Amniotic stem cell (primary cell): ENCODE measurements around the gene SFXN2.
"Not testable (repeated sequence)": the region's sequence is repeated elsewhere in the genome, so short reads cannot be mapped to it uniquely, and the experiment has no call there.

Source experiments
- DNase-seq: peaks from one replicate; lab custom pipeline; 2025; lab: John Stamatoyannopoulos, UW

The SFXN2 gene

GRCh38 chr10:102681696-102682095 lies 32.7 kb upstream of the SFXN2 start:
- DNase-seq: no peak

- no peak for DNase-seq
Measured at GRCh38 chr10:102682416-102682815, 32.0 kb upstream of the SFXN2 start.

DNA sequence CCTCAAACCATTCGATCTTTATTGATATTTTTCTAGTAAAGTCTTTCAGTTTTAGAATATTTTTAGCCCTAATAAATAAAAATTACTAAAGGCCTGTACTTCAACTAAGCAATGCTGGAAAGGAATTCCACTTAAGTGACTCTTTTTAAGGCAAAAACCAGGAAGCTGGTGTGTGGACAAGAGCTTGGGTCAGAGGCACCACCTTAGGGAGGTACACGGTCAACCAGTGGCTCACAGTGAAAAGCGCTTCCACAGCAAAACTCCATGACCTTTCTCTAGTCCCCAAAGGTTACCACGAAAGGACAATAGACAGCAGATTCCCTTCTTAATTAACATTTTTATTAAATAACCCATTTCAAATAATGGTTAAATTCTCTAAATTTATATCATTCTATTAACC lies 31.5 kb upstream of the SFXN2 start:
- no peak for DNase-seq

GRCh38 chr10:102683736-102684135 lies 30.7 kb upstream of the SFXN2 start:
- no peak for DNase-seq

DNA sequence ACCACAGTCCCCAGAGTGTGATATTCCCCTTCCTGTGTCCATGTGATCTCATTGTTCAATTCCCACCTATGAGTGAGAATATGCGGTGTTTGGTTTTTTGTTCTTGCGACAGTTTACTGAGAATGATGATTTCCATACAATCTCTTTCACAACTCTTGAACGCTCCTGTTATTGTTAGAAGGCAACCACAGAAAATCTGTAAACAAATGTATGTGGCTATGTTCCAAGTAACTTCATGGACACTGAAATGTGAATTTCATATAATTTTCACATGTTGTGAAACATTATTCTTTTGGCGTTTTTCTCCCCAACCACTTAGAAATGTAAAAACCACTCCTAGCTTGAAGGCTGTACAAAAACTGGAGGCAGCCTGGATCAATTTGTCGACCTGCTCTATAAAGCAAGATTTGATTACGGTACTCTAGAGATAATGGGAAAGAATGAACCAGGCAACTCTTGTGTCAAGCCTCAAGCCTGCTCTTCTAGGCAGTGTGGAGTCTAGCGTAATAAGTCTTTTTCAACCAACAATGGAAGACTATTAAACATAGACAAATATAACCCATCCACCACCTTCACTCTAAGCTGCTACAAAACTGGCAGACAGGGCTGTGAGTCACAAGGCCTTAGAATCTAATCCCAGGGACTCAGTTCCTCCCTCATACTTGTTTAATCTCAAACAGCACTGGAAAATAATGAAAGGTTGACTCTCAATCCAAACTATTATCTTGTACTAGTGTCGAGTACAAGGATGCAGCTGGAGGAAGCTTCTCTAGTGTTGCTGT lies 23.0 kb upstream of the SFXN2 start:
- DNase-seq: no peak

- DNase-seq: not testable (repeated sequence)
Measured at GRCh38 chr10:102695401-102695800, 19.0 kb upstream of the SFXN2 start.

GRCh38 chr10:102696736-102697135 lies 17.7 kb upstream of the SFXN2 start:
- no peak for DNase-seq

DNA sequence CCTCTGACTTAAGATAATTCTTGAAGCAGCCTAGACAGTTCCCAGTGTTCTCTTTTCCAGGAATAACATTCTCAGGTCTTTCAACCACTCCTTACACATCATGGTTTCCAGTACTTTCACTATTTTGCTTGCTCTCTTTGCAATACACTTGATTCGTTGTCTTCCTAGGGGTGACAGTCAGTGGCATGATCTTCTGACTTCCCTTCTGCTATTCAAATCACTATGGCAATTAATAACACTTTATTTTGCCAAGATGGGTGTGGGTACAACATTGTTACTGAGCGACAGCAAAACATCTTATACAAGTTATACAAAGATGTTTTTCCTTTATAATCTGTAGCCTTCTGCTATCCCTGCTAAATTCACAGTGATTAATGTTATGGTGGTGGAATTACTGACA lies 15.5 kb upstream of the SFXN2 start:
- no peak for DNase-seq

GRCh38 chr10:102701272-102701671 lies 13.2 kb upstream of the SFXN2 start:
- peak; percentile 27 for DNase-seq

GRCh38 chr10:102701796-102702195 lies 12.6 kb upstream of the SFXN2 start:
- DNase-seq: no peak

GRCh38 chr10:102702742-102703141 lies 11.7 kb upstream of the SFXN2 start:
- no peak for DNase-seq

DNA sequence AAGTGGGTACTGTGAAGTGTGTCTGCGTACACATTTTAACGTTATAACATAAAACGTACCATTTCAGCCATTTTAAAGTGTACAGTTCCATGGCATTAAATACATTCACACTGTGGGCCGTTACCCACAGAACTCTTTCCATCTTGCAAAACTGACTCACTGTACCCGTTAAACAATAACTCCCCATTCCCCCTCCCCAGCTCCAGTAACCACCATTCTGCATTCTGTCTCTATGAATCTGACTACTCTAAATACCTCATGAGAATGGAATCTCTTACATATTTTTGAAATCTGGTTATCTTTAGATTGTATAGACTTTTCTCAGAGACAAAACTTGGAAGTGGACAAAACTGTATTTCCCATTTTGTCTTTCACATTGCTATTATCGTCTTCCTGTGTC lies 9.5 kb upstream of the SFXN2 start:
- DNase-seq: no peak

GRCh38 chr10:102705531-102705930 lies 8.9 kb upstream of the SFXN2 start:
- no peak for DNase-seq

DNA sequence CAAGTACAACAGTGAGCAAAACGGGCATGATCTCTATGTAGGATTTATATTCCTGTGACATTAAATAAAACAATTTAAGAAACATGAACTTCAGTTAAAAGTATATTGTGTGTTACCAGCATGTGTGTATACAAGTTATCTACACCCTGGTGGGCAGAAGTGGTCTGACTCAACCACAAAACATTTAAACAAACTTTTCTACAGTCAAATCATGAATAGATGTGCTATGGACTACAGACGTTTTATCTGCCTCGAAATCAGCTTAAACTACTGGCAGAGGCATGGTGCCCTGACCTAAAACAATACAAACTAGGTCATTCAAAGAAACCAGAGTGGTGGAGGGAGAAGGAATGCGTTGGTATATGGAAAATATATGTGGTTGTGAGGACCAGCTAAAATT lies 3.8 kb upstream of the SFXN2 start:
- DNase-seq: peak; percentile 36

- no peak for DNase-seq
Measured at GRCh38 chr10:102712089-102712488, 2.3 kb upstream of the SFXN2 start.

DNA sequence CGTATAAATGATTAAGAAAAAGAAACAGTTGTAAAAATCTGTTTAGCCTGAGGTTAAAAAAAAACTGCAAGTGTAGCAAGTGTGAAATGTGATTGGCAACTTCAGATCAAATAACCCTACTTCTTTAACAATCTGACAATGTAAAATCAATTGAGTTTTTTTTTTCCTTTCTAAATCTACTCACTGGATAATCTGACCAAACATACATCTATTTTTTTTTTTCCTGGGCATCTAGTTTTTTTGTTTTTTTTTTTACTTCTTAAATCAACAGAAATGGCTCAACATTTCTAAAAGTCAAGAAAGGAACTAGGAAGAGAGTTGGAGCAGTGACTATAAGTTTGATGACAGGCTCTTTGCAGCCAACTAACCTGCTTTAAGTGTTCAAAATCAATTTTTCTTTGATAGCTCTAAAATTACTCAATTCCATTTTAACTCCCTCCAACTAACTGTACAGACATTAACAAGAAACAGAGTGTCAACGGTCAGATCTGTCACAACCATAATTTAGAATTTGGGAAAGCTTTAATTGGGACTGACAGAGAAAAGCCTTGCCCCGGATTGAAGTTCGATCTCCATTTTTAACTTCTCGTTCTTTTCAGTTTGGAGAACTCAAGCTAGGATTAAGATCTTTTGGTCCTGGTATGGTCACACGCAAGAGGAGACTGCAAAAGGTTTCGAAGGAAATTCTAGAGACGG lies 1.4 kb upstream of the SFXN2 start:
- no peak for DNase-seq

- DNase-seq: no peak
Measured at GRCh38 chr10:102713539-102713813, 960 bp upstream of the SFXN2 start.

- peak; percentile 96 for DNase-seq
Measured at GRCh38 chr10:102713814-102714620, 419 bp upstream of the SFXN2 start, which contains the start of gene ARL3. Gene ARL3, minus strand, starts transcription at chr10:102714397. Its CDS starts 122 bp downstream, at chr10:102714275.

GRCh38 chr10:102715880-102716279 lies 1.4 kb downstream of the SFXN2 start:
- DNase-seq: no peak

GRCh38 chr10:102716900-102717565 lies 2.6 kb downstream of the SFXN2 start:
- DNase-seq: not testable (repeated sequence)

- no peak for DNase-seq
Measured at GRCh38 chr10:102718220-102718619, 3.8 kb downstream of the SFXN2 start.

GRCh38 chr10:102720337-102720736 lies 5.9 kb downstream of the SFXN2 start:
- DNase-seq: no peak
